ENCODE results near the gene PNPLA7. TPM values are rescaled to one million over a fixed set of nuclear protein-coding genes. Genes with fewer than 3 reads are reported as not detected.

PNPLA7 gene
- total and polyA plus RNA-seq, 9 donors: 2.2 to 29.3 (median 13.0) TPM

- H3K4me1 ChIP-seq (ENCODE audit: insufficient read depth): no peaks in the 10 kb centered on the region
- no peak overlapping the region for H3K27ac ChIP-seq
- no peak for DNase-seq
- TF ChIP-seq POLR2A (IDR thresholded peaks at IDR 0.05): no peak
- no peaks in the 10 kb centered on the region for H3K9me3 ChIP-seq
- no peaks in the 10 kb centered on the region for H3K36me3 ChIP-seq
- no peaks in the 10 kb centered on the region for H3K27me3 ChIP-seq
- 86 to 92% (median 88%) methylated on average over 35 to 36 of the region's 36 CpGs for WGBS, 3 donors
- intact Hi-C loops (cut with DNase I): no loop called here
- no peak overlapping the region for H3K4me3 ChIP-seq
Observed at GRCh38 chr9:137497921-137498719, 52.1 kb downstream of the PNPLA7 start.

- Histone ChIP-seq H3K4me3 (no peak overlapping the region), H3K36me3 (no peaks in the 10 kb centered on the region), H3K27me3 (no peaks in the 10 kb centered on the region), H3K4me1 (ENCODE audit: insufficient read depth) (no peaks in the 10 kb centered on the region), H3K27ac (no peak overlapping the region), H3K9me3 (no peaks in the 10 kb centered on the region)
- WGBS, 3 donors: 80 to 91% (median 89%) methylated on average over 27 of the region's 27 CpGs
- intact Hi-C loops (cut with DNase I): no loop called here
- no peak for TF ChIP-seq POLR2A (IDR thresholded peaks at IDR 0.05)
- TF ChIP-seq CTCF (IDR thresholded peaks at IDR 0.05): no peak
- TF ChIP-seq EP300 (IDR thresholded peaks at IDR 0.05): no peak
- DNase-seq: no peak
Observed at GRCh38 chr9:137496601-137497375, 53.4 kb downstream of the PNPLA7 start.

GRCh38 chr9:137494550-137495351 lies 55.5 kb downstream of the PNPLA7 start:
- H3K4me3 ChIP-seq: no peak overlapping the region
- TF ChIP-seq CTCF (IDR thresholded peaks at IDR 0.05): no peak
- no peak for TF ChIP-seq POLR2A (IDR thresholded peaks at IDR 0.05)
- TF ChIP-seq EP300 (IDR thresholded peaks at IDR 0.05): no peak
- no peak overlapping the region for H3K27ac ChIP-seq
- 96 to 97% (median 97%) methylated on average over 46 of the region's 46 CpGs for WGBS, 3 donors
- H3K9me3 ChIP-seq: no peaks in the 10 kb centered on the region
- DNase-seq: no peak
- no peaks in the 10 kb centered on the region for H3K36me3 ChIP-seq
- no peaks in the 10 kb centered on the region for H3K4me1 ChIP-seq (ENCODE audit: insufficient read depth)
- no peaks in the 10 kb centered on the region for H3K27me3 ChIP-seq
- intact Hi-C loops (cut with DNase I): no loop called here

- TF ChIP-seq CTCF (IDR thresholded peaks at IDR 0.05) (no peak), POLR2A (IDR thresholded peaks at IDR 0.05) (no peak), EP300 (IDR thresholded peaks at IDR 0.05) (no peak)
- Histone ChIP-seq H3K9me3 (no peaks in the 10 kb centered on the region), H3K27me3 (no peaks in the 10 kb centered on the region), H3K27ac (no peak overlapping the region), H3K4me3 (no peak overlapping the region), H3K36me3 (no peaks in the 10 kb centered on the region), H3K4me1 (ENCODE audit: insufficient read depth) (no peaks in the 10 kb centered on the region)
- 83 to 85% (median 84%) methylated on average over 13 of the region's 13 CpGs for WGBS, 3 donors
- intact Hi-C loops (cut with DNase I): no loop called here
- no peak for DNase-seq
Observed at GRCh38 chr9:137494104-137494544, 56.1 kb downstream of the PNPLA7 start.
